ENCODE results near the gene LDB2. TPM values are rescaled to one million over a fixed set of nuclear protein-coding genes. Genes with fewer than 3 reads are reported as not detected.

The LDB2 gene
- total RNA-seq, 1 donor from 2014 or later, result 53.2 TPM

DNA sequence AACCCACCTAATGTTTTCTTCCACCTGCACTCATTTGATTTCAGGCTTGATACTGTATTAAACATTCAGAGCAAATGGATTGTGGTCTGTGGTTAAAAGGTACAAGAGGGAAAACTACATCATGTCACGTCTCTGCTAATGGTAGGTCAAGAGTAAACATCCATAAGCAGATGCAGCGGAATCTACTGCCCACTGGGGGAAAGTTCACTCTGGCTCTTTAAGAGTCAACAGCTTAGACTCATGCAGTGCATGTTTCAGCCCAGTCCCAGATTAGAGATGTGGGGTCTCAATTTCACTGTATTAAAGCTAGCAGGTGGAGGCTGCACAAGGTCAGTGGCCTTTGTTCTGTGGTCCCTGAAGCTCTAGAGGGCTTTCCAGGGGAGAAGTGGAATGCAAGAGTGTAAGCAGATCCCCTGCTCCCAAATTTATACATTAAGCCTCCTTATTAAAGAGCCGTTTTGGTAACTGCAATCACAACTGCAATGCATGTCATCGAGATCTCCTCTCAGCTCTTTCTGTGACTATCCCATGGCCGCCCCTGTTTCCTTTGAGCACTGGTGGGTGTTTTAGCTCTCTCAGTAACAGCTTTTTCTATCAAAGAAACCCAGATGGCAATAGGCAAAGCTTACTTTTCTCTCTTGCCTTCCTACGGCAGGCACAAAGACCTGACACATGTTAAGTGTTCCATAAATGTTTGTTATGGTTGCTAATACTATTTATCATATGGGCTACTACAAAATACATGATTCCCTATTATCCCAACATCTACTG, 53.4 kb downstream of the LDB2 start:
- no peak for DNase-seq (ENCODE audit: low spot score)

DNA sequence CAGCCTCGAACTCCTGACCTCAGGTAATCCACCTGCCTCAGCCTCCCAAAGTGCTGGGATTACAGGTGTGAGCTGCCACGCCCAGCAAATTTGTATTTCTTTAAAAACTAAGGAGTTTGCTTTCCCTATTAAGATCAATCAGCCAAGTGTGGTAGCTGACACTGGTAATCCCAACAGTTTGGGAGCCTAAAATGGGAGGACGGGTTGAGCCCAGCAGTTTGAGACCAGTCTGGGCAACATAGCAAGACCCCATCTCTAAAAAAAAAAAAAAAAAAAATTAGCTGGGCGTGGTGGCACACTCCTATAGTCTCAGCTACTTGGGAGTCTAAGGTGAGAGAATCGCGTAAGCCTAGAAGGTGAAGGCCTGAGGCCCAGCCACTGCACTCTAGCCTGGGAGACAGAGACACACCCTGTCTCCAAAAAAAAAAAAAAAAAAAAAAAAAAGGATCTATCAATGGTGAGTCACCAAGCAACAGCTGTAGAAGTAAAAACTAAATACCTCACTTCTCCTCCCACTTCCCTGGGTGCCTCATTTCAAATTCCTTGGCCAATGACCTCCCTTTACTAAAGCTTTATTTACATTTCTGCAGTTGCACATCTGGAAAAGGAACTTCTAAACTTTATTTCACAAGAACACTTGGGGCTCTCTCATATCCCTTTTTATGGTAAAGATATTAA, 54.5 kb downstream of the LDB2 start:
- no peak for DNase-seq (ENCODE audit: low spot score)

DNA sequence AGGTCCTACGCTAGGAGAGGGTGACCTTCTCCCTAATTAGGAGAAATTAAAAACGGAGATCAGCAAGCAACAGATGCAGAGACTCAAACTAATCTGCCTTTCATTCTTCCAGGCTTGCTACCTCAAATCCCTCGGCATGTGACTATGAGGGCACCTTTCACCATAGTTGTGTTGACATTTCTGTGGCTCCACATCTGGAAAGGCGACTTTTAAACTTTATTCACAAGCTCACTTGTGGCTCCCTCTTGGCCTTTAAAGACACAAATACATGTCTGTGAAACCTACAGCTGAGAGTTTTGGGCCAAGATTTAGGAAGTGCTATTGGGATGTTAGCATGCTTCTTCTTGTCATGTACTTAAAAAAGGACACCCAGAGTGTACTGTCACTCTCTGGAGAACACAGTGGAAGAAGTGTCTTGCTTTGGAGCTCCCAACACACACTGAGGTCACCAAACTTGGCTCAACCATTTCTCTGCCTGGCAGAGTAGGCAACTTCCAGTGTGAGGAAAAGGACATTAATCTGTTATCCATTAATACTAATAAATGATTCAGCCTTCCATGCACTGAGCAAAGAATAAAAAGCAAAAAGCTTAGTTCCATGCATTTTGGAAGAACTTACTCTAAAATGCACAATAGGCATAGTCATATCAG, 60.1 kb downstream of the LDB2 start:
- no peak for DNase-seq (ENCODE audit: low spot score)

DNA sequence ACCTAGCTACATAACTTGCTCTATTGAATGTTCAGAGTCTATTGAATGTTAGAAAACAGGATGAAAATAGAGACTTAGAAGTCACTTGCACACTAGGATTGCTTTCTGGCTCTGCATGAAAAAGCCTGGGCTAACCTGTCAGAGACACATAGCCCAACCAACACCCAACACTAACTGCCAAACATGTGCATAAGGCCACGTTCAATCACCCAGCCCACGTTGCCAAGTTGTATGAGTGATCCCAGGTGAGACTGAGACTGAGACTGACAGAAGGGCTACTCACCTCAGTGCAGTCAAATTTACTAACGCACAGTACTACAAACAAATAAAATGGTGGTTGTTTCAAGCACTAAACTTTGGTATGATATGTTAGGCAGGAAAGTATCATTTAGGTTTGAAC, 61.0 kb downstream of the LDB2 start:
- no peak for DNase-seq (ENCODE audit: low spot score)

DNA sequence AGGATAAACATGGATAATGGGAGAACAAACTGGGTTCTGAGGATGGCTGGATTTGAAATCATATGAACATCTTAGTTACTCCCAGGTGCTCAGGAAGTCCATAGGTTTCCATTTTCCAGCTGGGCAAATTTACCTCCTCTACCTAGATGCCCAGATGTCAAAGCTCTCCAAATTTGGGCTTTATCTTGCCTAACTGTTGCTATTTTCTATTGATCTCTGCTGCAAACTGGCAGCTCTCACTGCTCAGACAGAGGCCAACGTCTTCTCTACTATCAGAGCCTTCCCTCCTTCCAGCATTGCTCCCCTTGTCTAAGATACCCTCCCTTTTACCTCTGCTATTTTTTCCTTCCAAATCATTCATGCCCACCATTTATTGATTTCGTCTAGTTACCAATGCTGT, 62.1 kb downstream of the LDB2 start:
- DNase-seq (ENCODE audit: low spot score), result no peak

DNA sequence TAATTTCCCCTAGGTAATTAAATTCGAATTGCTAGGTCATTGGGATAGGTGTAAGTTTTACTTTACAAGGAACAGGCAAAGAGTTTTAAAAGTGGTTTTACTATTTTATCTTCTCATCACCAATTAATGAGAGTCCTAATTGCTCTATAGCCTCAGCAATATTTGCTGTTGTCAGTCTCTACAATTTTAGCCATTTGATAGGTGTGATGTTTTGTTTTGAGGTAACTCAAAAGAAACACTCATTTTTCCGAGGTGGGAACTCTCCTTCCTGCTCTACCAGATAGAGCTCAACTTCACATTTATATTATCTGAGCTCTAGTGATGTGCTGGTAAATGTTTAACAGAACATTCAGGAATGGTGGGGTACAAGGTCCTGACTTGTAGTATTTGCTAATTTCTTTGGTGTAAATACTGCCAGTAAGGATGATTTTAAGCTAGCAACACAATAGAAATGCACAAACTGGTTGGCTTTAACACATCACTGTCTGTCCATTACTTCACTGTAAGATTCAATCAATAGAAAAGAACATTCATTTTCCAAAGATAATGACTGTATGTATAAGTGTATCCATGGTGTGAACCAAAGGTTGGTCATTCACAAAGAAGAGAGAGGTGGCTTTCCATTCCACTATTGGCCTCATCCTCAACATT, 62.7 kb downstream of the LDB2 start:
- no peak for DNase-seq (ENCODE audit: low spot score)

DNA sequence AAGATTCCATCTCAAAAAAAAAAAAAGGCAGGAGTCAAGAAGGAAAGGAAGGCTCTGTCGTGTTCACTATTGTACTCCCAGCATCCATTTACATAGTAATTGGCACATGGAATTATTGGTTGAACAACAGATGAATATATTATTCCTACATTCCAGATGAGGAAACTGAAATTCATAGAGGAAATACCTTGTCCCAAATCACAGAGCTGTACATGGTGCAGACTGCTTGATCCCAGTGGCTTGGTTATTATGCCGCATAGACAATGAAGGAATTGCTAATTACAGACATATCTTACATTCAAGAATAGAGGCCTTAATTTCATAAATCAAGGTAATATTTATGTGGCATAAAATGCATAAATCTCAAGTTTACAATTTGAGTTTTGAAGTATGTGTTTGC, 63.6 kb downstream of the LDB2 start:
- no peak for DNase-seq (ENCODE audit: low spot score)

DNA sequence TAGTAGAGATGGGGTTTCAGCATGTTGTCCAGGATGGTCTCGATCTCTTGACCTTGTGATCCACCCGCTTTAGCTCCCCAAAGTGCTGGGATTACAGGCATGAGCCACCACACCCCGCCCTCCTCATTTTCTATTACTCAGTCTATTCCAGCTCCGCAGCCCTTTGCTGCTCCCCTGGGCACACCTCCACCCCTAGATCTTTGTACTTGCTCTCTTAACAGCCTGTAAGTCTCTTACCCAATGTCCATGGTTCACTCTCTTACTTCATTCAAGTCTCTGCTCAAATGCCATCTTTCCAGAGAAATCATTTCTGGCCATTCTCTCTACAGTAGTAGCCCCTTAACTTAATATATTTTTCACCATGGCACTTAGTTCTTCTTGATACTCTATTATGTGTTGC, 64.7 kb downstream of the LDB2 start:
- DNase-seq (ENCODE audit: low spot score), result no peak

DNA sequence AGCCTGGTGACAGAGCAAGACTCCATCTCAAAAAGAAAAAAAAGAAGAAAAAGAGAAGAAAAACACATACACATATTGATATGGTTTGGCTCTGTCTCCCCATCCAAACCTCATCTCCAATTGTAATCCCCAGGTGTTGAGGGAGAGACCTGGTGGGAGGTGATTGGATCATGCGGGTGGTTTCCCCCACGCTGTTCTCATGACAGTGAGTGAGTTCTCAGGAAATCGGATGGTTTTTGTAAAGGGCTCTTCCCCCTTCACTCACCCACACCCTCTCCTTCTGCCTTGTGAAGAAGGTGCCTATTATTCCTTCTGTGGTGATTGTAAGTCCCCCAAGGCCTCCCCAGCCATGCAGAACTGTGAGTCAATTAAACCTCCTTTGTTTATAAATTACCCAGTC, 68.4 kb downstream of the LDB2 start:
- no peak for DNase-seq (ENCODE audit: low spot score)

DNA sequence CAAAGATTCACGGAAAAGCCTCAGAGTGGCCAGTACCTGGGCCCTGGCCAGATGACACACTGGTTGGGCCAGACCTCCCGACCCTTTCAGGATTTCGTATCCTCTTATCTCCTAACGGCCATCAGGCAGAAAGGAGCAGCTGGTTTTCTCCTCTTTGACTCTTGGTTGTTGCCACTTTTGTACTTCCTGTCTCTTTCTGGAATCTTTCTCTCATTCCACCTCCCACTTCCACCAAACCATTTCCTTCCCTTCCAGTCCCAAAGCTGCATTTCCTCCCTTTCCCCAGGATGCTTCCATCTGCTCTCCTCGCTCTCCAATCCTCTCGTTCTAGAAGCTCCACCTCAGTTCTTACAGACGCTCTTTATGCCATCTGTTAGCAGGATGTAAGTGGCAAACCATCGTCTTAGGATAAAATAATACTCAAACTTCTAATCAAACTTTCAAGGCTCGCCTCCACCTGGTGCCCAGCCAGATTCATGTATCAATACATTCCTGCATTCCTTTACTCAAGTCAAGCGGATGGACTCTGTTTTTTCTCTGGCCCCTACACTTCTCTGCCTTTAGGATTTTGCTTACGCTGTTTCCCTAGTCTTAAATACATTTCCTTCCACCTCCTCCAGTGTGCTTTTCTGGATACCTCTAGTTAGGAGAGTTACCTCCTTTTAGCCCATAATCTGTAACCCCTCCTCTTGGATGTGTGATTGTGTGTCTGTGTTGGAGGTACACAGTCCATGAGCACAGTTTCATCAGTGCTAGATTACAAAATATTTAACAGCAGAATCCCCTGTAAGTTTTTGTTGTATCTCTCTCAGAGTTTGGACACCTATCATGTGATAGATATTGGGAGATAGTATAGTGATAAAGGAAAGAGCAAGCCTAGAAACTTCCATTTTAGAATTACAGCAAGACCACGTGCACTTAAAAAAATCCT, 70.4 kb downstream of the LDB2 start:
- DNase-seq (ENCODE audit: low spot score), result no peak

DNA sequence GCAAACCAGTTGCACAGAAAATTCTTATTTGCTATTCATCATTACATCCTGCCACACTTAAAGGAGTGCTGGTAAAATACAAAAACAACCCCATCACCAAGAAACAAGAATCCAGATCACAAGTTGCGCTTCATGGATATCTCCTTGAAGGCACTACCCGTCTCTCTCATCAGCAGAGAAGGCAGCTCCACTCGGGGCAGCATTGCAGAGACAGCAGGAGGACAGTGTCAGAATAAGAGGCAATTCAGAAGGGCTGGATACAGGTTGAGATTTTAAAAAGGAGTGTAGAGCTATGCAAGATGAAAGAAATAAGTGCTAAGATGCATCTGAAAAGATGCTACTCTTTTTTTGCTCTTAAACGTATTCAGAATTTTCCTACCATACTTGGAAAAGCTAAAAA, 71.4 kb downstream of the LDB2 start:
- no peak for DNase-seq (ENCODE audit: low spot score)

DNA sequence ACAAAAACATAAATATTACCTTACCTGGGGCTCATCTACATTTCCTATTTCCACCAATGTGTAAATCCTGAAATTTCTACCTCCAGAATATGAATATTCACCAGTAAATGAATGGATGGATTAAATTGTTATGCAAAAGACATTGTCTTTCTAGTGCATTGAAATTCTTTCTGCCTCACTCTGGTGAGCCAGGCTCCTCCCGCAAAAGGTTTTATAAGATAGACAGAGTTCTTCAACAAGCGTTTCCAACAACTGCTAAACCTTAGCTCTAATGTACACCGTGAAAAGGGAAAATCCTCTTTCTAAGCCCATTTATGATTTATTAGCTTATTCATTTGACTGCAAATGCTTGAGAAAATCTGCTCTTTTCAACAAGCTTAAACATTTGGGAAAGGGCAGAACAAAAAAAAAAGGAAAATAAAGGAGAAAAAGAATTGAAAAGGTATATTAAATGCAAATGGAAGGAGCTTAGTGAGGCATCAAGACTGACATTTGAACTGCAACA, 72.0 kb downstream of the LDB2 start:
- DNase-seq (ENCODE audit: low spot score), result no peak

DNA sequence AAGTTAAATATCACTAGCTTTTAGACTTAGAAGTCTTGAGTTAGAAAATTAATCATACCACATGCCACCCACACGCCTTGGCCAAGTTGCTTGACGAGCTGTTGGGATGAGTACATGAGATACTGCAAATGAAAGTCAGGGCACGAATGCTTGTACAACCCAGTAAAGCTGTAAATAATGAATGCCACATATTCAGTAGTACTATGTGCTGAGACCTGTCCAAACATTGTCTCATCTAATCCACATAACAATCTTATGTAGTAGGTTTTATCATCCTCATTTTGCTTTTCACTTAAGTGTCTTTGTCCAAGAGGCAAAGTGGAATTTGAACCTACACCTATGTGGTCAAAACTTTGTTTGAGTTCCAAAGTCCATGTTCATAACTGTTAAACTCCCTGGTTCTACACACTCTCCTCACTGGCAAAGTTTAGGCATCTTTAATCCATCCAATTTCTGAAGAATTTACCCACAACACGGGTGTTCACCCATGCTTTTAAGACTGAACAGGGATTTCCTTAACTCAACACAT, 74.1 kb downstream of the LDB2 start:
- DNase-seq (ENCODE audit: low spot score), result no peak

DNA sequence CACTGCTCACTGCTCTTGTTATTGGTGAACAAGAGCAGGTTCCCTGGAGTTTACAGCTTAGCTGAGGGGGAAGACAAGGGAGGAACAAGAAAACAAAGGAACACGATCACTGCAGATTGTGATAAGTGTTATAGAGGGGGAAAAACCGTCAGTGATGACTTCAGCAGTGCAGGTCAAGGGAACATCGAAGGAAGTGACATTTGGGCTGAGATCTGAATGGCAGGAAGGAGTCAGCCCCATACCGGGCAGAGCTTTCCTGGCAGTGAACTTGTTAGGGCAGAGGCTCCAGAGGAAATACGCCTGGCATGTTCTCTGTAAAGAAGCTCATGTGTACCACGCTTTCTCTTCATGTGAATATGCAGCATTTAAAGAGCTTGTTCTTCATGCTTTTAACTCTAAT, 78.1 kb downstream of the LDB2 start:
- no peak for DNase-seq (ENCODE audit: low spot score)

DNA sequence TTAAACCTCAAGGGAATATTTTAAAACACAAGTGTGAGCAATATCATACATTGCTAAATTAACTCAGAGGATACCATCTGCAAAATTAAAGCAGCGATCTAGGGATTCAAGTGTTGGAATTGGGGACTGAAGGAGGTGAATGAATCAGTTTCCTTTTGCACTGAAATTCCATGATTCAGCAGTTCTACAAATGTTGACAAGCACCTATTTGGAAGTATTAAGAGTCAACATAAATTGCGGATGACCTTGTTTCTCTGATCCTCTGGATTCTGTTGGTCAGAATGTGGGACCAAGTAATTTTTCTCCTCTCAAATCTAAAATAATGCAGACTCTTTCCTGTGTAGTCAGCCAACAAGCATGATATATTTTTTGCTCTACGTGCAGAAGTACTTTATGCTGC, 78.8 kb downstream of the LDB2 start:
- DNase-seq (ENCODE audit: low spot score), result no peak

DNA sequence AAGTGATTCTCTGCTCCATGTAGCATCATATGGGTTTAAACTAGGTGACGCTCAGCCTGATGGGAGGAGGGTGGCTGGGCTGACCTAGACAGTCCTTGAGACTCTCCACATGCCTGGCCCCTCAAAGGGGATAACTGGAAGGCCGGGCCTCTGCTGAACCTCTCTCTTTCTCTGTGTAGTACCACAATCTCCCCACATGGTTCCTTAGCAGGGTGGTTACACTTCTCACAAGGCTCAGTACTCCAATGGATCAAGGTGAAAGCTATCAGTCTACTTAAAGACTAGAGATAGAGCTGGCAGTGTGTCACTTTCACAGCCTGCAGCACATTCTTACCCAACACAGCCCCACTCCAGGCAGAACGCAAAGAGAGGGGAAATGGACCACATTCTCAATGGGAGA, 80.4 kb downstream of the LDB2 start:
- DNase-seq (ENCODE audit: low spot score), result no peak

DNA sequence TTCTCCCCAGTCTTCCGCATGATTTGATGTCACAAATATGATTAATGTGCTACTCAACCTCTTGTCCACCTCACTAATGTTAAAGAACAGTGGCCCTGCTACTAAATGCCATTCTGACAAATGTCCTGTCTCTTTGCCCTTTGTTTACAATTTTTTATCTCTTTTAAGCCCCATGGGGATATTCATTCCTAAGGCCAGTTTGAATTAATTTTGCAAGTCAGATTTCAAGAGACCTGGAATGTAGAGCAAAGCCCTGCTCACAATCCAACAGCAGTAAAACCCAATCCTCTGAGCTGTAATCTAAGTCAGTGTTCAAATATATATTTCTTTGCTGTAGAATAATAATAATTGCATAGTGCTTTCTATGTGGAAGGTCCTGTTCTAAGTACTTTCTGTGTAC, 81.2 kb downstream of the LDB2 start:
- no peak for DNase-seq (ENCODE audit: low spot score)

DNA sequence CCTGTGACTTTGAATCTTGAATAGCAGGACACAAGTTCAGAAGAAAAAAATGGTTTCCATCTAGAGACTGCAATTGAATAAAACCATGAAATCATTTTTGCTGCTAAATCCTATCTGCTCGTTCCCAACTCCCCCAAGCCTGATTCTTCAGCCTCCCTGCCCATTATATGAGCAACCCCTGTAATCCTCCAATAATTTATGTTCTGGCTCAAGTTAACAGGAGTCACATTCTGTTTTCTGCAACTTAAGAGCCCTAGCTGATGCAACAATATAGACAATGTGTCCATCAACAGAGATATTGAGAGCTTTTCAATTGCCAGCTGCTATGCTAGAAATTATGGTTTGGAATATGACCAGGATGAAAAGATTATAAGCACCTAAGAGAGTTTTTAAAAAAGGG, 84.1 kb downstream of the LDB2 start:
- DNase-seq (ENCODE audit: low spot score), result no peak

DNA sequence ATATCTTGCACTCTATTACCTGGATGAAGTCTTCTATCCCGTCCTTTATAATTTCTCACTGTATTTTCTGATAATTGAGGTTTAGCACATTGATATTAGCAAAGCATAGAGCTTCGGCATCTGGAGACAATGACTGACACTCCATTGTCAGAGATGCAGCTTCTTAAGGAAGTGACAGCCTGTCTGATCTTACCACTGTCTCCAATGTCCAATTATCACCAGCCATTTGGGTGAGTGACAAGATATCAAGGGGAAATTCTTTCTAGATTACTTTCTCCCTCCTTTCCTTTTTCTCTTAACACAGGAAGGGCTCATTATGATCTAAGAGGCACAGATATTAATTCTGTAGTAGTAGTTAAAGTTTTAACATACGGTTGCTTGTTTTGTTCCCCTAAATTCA, 86.4 kb downstream of the LDB2 start:
- no peak for DNase-seq (ENCODE audit: low spot score)

DNA sequence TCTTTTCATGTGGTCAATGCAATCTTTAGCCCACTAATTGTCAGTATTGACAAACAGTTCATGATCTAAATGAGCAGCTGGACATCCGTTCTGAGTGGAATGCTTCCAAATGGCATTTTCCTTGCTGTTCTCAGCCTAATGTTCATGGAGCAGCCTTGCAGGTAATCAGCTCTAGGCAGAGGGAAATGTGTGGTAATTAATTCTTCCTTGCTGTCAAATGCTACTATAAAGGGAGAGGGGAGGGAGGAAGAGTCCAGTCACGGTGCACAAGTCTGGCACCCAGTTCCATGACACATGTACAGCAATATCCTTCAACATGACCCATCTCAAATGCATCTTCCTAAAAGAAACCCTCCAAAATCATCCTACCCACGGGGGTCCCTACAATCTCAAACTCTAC, 88.5 kb downstream of the LDB2 start:
- DNase-seq (ENCODE audit: low spot score), result no peak

DNA sequence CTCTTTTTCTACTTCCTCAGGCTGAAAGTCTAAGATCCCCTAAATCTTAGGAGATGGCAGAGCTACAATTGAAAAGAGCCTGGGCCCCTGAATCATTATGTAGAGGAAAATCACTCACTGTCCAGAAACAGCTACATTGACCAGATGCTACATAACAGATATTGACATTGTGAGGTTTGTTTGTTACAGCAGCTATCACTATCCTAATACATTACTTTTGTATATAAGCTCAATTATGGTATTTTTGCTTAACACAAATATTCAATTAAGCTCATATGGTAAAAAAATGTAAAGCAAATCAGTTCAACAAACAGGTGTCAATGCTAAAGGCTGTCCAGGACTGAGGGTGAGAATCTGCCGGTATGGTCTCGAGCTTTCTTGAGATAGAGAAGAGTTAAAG, 89.4 kb downstream of the LDB2 start:
- DNase-seq (ENCODE audit: low spot score), result no peak

Data from mesenteric fat pad (tissue), 1 donor.